RWPE1 (cell line): ENCODE measurements around the gene ASB2.

Experiments used
- CTCF ChIA-PET: fragments of 350-600 bp; sonication (Branson Sonifier 250); formaldehyde crosslinking; extraction: SDS; loops from one replicate; lab custom pipeline; 2021; lab: Yijun Ruan, JAX
- POLR2A ChIA-PET: fragments of 400-600 bp; formaldehyde crosslinking; extraction: SDS; loops from one replicate; lab custom pipeline; 2020; ENCODE audit warnings: antibody characterized with exemption; ENCODE audit not compliant: low non-redundant PET; lab: Yijun Ruan, JAX
- DNase-seq: peaks from one replicate; pipeline ENCODE4 v3.0.0; 2012; ENCODE audit warnings: low spot score
- H3K27ac ChIP-seq: fragments of 450-650 bp; 2 replicates; pipeline ENCODE4 v1.5.1; 2017
- TF ChIP-seq, protein P1 (sequence below): fragments of 450-650 bp; conservative IDR thresholded peaks from 2 replicates; pipeline ENCODE4 v1.5.1; 2017; ENCODE audit warnings: low read depth, mild to moderate bottlenecking

The ASB2 gene

GRCh38 chr14:93986955-93987354 is 10.6 kb upstream of the ASB2 start:
- no peak overlapping the region for H3K27ac ChIP-seq
- ChIA-PET CTCF (interaction anchor here (0.6 kb wide), 1 partner anchor 20 kb away, joined by 4 read pairs; no protein-coding TSS in a partner anchor), POLR2A (no interaction called here)
- TF ChIP-seq, protein P1, sequence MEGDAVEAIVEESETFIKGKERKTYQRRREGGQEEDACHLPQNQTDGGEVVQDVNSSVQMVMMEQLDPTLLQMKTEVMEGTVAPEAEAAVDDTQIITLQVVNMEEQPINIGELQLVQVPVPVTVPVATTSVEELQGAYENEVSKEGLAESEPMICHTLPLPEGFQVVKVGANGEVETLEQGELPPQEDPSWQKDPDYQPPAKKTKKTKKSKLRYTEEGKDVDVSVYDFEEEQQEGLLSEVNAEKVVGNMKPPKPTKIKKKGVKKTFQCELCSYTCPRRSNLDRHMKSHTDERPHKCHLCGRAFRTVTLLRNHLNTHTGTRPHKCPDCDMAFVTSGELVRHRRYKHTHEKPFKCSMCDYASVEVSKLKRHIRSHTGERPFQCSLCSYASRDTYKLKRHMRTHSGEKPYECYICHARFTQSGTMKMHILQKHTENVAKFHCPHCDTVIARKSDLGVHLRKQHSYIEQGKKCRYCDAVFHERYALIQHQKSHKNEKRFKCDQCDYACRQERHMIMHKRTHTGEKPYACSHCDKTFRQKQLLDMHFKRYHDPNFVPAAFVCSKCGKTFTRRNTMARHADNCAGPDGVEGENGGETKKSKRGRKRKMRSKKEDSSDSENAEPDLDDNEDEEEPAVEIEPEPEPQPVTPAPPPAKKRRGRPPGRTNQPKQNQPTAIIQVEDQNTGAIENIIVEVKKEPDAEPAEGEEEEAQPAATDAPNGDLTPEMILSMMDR, result no peak
- no peak for DNase-seq

DNA sequence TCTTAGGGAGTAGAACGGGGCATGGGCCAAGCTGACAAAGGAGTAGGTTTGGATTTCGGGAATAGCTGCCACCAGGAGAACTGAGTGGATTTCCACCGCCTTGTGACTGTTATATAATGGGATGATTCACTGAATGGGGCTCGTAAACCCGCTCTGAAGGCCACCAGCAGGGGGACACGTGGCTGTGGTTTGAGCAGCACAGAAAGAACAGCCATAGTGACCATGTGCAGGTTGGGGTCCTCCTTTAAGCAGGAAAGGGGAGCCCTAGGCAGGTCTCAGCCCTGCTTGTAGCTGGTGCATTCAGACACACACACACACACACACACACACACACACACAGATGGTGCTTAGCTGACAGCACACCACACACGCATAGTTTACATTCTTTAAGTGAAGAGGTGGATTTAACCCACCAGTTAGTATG is 8.6 kb upstream of the ASB2 start:
- POLR2A ChIA-PET, result no interaction called here
- CTCF ChIA-PET, result interaction anchor here (0.5 to 1.3 kb wide), 10 partner anchors 14 to 1941 kb away, joined by 3 to 5 read pairs (median 3); no protein-coding TSS in a partner anchor
- TF ChIP-seq, protein P1, result no peak
- peak; percentile 26 for DNase-seq
- no peak overlapping the region for H3K27ac ChIP-seq

DNA sequence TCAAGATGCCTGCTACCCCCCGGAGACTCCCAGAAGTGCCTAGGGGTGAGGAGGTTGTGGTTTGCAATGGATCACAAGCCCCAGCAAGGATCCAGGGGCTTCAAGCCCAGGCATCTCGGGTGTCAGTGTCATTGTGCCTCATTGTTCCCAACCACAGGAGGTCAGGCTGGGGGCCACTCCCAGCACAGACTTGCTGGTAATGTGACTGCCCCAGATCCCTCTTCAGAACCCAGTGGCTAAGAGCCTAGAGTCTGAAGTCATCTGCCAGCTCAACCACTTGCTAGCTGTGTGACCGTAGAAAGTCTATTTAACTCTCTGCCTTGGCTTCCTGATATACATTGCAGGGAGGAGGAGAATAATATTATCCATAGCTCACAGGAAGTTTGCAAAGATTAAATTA is 7.7 kb upstream of the ASB2 start:
- ChIA-PET CTCF (interaction anchor here (0.6 to 1.0 kb wide), 4 partner anchors 13 to 1443 kb away, joined by 4 to 5 read pairs (median 4); no protein-coding TSS in a partner anchor), POLR2A (no interaction called here)
- TF ChIP-seq, protein P1, result no peak
- DNase-seq, result no peak
- no peak overlapping the region for H3K27ac ChIP-seq

DNA sequence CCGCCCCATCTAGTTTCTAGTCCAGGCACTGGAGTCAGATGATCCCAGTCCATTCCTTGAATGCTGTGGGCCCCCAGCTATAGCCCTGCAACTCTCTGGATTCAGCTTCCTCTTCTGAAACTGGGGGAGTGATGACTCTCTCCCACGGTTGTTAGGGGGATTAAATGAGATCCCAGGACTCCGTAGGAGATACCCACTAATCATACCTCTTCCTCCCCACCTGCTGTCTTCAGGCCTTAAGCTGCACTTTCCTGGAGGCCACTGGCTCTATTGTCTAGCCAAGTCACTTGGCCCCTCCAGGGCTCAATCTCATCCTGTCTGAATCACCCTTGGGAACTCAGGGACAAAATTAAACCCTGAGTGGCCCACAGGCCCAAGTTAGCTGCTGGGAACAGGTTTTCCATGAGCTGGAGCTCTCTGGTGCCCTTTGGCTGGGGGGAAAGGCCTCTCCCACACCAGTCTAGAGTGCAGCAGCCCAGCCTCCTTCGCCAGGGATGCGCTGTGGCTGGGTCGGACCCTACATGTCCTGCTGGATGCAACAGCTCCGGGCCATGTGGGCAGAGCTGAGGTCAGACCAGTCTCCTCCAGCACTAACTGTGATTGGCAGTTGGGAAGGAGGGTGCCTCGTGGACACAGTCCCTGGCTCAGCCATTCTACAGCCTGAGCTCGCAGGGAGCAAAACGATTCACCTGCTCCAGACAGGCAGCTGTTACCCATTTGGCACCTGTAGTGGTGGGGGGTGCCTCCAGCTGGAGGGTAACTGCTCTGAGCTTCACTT is 6.0 kb upstream of the ASB2 start:
- DNase-seq, result no peak
- CTCF ChIA-PET, result interaction anchor here (1.2 to 1.3 kb wide), 2 partner anchors 12 to 43 kb away, joined by 4 to 5 read pairs; no protein-coding TSS in a partner anchor
- H3K27ac ChIP-seq, result no peak overlapping the region
- TF ChIP-seq, protein P1, result no peak
- POLR2A ChIA-PET, result interaction anchor here (0.6 kb wide), 1 partner anchor 253 kb away, joined by 3 read pairs; no protein-coding TSS in a partner anchor

- CTCF ChIA-PET, result interaction anchor here (1.2 to 1.3 kb wide), 3 partner anchors 11 to 46 kb away, joined by 3 to 5 read pairs (median 4); no protein-coding TSS in a partner anchor
- no peak overlapping the region for H3K27ac ChIP-seq
- TF ChIP-seq, protein P1, result no peak
- no peak for DNase-seq
- POLR2A ChIA-PET, result no interaction called here
These were observed 5.2 kb upstream of the ASB2 start for GRCh38 chr14:93981316-93982229.
